ENCODE measurements around the gene TMEM169.

The TMEM169 gene

GRCh38 chr2:216083464-216084281 is 2.0 kb downstream of the TMEM169 start:
- TF ChIP-seq CTCF (IDR thresholded peaks at IDR 0.05; ENCODE audit: low read depth, low read length), result no peak
- in situ Hi-C loops (cut with HindIII; ENCODE audit: low sequenced_read_pairs), result no loop called here
- peak; percentile 91 for DNase-seq (ENCODE audit: low read depth, low spot score)
- H3K4me3 ChIP-seq (ENCODE audit: low read depth, low read length), result no peak overlapping the region

GRCh38 chr2:216084547-216084946 is 2.8 kb downstream of the TMEM169 start:
- in situ Hi-C loops (cut with HindIII; ENCODE audit: low sequenced_read_pairs), result no loop called here
- no peak for DNase-seq (ENCODE audit: low read depth, low spot score)
- no peak for TF ChIP-seq CTCF (IDR thresholded peaks at IDR 0.05; ENCODE audit: low read depth, low read length)
- H3K4me3 ChIP-seq (ENCODE audit: low read depth, low read length), result no peak overlapping the region

GRCh38 chr2:216086207-216086893 is 4.6 kb downstream of the TMEM169 start:
- in situ Hi-C loops (cut with HindIII; ENCODE audit: low sequenced_read_pairs), result no loop called here
- no peak for TF ChIP-seq CTCF (IDR thresholded peaks at IDR 0.05; ENCODE audit: low read depth, low read length)
- H3K4me3 ChIP-seq (ENCODE audit: low read depth, low read length), result no peak overlapping the region
- DNase-seq (ENCODE audit: low read depth, low spot score), result no peak

GRCh38 chr2:216090369-216090786 is 8.7 kb downstream of the TMEM169 start:
- H3K4me3 ChIP-seq (ENCODE audit: low read depth, low read length), result no peak overlapping the region
- no peak for TF ChIP-seq CTCF (IDR thresholded peaks at IDR 0.05; ENCODE audit: low read depth, low read length)
- in situ Hi-C loops (cut with HindIII; ENCODE audit: low sequenced_read_pairs), result no loop called here
- DNase-seq (ENCODE audit: low read depth, low spot score), result peak; percentile 48

- no peak for TF ChIP-seq CTCF (IDR thresholded peaks at IDR 0.05; ENCODE audit: low read depth, low read length)
- H3K4me3 ChIP-seq (ENCODE audit: low read depth, low read length), result no peak overlapping the region
- no peak for DNase-seq (ENCODE audit: low read depth, low spot score)
- in situ Hi-C loops (cut with HindIII; ENCODE audit: low sequenced_read_pairs), result no loop called here
These were observed 10.9 kb downstream of the TMEM169 start for GRCh38 chr2:216092646-216093045.

GRCh38 chr2:216094701-216095100 is 13.0 kb downstream of the TMEM169 start:
- TF ChIP-seq CTCF (IDR thresholded peaks at IDR 0.05; ENCODE audit: low read depth, low read length), result no peak
- no peak for DNase-seq (ENCODE audit: low read depth, low spot score)
- no peak overlapping the region for H3K4me3 ChIP-seq (ENCODE audit: low read depth, low read length)
- in situ Hi-C loops (cut with HindIII; ENCODE audit: low sequenced_read_pairs), result no loop called here

Measured in astrocyte of the spinal cord (primary cell).